Muscle of back (tissue), 11 donors: ENCODE results near the gene DMRTB1. TPM values are rescaled to one million over a fixed set of nuclear protein-coding genes. Genes with fewer than 3 reads are reported as not detected.
"Not testable (repeated sequence)": the region's sequence is repeated elsewhere in the genome, so short reads cannot be mapped to it uniquely, and the experiment has no call there.

Source experiments
- DNase-seq, 3 donors: peaks; one replicate each; pipeline versions ENCODE4 v3.0.0 to v3.0.0-alpha.2; 2013
- polyA plus RNA-seq, 10 donors: library from polyadenylated mRNA; unstranded; fragments of 120-200 nt; gene quantifications; one replicate each; pipeline ENCODE4 v1.2.1, GENCODE V29; 2013; ENCODE audit not compliant: insufficient read length in 10 of 10

The DMRTB1 gene
- polyA plus RNA-seq, 10 donors, result 0.11 to 0.26 TPM; not detected in 8

DNA sequence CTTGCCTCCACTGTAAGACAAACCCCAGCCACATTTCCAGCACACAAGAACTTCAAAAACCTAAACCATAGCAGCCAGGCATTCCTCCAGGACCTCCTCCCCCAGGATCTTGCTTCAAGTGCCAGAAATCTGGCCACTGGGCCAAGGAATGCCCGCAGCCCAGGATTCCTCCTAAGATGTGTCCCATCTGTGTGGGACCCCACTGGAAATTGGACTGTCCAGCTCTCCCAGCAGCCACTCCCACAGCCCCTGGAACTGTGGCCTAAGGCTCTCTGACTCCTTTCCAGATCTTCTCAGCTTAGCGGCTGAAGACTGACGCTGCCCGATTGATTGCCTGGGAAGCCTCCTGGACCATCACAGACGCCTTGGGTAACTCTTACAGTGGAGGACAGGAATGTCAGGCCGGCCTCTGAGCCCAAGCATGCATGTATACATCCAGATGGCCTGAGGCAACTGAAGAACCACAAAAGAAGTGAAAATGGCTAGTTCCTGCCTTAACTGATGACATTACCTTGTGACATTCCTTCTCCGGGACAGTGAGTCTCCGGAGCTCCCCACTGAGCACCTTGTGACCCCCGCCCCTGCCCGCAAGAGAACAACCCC, 24.7 kb upstream of the DMRTB1 start:
- DNase-seq, result not testable (repeated sequence)

DNA sequence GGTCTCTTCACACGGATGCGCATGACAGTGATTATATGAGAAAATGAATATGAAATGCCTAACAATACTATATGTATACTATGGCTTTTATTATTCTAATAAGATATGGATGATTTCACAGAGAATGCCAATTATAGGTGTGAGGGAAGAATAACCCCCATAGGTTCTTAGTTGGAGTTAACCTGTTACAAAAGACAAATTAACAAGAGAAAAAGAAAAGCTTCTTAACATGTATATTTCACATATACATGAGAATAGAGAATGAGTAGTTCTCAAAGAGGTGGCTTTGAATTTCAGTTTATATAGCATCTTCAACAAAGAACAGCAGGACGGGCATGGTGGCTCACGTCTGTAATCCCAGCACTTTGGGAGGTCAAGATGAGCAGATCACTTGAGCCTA, 24.0 kb upstream of the DMRTB1 start:
- DNase-seq, result no peak

DNA sequence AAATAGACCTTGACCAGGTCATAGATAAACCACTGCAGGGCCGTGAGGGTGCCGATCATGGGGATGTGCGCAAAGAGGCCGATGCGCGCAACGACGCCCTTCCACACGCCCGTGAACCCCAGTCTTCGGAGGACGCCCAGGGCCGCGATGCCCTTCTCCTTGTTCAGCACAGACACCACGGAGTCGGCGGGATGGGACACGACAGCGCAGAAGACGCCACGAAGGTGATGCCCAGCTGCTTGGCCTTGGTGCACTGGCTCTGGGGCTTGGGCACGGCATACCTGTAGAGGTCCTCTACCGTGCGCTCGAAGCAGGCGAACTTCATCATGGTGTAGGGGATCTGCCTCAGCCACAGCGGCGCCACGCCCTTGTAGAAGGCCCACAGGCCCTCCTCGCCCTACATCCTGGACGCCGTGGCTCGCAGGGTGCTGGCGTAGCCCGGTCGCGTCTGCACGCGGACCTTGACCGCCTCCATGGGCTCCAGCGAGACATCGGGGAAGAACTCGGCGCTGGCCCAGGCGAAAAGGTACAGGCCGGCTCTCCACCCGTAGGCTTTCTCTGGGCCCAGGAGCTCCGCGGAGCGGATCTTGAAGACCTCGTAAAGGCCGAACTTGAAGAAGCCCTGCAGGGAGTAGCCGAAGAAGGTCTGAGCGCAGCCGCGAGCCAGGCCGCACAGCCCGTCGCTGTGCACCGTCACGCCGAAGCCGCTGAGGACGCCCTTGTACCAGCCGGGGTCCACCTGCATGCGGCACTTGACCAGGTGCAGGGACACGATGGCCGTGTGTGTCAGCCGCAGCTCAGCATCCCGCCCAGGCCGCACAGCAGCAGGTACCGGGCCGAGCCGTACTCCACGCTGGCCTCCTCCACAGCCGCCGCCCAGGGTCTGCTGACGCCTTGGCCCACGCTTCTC, 20.5 kb upstream of the DMRTB1 start:
- no peak for DNase-seq

DNA sequence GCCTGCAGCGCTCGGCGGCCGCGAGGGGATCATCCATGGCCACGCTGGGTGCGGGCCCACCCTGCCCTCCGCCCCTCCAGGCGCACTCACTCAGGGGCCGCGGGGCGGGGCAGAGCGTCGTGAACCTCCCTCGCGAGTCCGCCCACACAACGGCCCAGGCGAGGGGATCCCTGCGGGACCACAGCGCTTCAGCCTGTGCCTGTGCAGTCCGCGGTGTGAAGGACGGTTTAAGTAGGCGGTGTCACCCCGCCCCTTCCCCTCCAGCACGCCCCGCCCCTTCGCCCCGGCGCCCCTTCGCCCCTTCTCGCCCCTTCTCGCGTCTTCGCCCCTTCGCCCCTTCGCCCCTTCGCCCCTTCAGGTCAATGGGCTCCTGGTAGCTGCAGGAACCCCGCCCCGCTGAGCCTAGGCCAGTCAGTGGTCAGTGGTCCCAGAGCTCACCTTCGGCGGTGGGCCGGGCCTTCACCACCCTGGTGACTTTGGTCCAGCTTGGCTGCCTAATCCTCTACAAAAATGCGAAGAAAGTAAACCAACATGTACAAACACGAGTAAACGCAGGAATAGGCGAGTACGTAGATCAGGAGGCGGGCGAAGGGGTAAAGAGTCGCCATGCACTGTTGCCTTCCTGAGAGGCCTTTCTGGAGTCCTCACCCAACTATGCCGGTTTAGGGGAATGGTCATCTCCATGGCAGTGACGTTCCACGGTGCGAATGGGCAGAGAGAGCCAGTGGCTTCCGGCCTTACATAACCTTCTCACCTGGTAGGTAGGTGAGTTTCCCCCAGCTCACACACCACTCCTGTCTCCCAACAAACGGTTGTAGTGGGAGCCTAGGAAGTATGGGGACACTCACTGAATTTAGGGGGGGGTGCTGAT, 19.6 kb upstream of the DMRTB1 start:
- DNase-seq, result no peak

DNA sequence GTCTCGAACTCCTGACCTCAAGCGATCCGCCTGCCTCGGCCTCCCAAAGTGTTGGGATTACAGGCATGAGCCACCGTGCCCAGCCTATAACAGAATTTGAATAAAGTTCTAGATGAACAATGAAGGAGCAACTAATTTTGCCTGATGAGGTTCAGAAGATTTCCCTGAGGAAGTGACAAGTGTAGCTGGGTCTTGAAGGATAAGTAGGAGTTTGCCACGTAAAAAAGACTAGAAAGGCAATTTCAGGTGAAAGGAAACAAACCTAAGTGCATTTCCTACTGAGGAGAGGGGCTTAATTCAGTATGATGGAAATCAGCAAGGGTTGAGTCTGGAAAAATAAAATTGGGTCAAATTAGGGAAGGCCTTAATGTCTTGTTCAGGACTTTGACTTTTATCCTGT, 18.6 kb upstream of the DMRTB1 start:
- DNase-seq, result no peak

DNA sequence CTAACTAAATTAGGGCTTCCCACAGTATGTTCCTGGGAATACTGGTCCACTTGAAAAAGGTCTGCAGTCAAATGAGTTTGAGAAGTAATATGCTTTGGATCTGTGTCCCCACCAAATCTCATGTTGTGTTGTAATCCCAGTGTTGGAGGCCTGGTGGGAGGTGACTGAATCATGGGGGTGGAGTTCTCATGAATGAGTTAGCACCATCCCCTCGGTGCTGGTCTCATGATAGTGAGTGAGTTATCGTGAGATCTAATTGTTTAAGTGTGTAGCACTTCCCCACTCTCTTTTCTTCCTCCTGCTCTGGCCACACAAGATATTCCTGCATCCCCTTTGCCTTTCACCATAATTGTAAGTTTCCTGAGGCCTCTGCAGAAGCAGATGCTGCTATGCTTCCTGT, 16.9 kb upstream of the DMRTB1 start:
- no peak for DNase-seq

DNA sequence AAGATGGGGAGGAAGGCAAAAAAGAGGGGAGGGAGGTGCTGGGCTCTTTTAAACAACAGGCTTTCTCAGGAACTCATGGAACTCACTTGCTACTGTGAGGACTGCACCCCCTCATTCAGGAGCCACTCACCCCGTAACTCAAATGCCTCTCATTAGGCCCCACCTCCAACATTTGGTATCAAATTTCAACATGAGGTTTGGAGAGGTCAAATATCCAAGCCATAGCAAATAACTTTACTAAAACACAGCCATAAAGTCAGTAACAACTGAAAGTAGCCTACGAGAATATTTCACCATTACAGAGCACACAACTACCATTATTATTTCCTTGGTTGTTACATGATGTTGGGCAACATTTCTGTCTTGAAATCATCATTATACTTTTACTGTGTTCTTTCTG, 13.1 kb upstream of the DMRTB1 start:
- DNase-seq, result no peak

DNA sequence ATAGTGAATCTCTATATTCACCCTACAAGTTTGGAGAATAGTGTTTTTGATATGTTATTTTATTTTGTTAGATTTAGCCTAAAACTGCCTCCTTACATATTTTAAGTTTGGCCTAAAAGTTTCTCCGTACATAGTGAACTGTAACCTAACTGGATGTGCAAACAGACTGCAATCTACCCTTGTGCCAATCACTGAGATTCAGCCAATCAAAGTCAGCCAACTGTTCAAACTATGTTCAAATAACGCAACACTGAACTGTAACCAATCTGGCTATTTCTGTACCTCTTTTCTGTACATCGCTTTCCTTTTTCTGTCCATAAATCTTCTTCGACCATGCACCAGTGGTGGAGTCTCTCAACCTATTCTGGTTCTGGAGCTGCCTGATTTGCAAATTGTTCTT, 11.8 kb upstream of the DMRTB1 start:
- DNase-seq, result no peak

DNA sequence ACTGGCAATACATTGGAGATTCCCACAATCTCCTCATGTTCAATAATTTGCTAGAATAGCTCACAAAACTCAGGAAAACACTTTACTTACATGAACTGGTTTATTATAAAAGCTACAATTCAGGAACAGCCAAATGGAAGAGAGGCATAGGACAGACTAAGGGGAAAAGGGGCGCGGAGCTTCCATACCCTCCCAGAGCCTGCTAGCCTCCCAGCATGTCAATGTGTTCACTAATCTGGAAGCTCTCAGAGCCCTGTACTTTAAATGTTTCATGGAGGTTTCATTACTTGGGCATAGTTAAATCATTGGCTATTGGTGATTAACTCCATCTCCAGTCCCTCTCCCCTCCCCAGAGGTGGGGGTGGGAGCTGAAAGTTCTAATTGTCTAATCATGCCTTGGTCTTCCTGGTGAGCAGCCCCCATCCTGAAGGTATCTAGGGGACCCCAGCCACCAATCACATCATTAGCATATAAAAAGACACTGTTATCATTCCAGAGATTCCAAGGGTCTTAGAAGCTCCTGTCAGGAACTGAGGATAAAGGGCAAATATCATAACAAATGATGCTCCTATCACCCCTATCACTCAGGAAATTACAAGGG, 10.9 kb upstream of the DMRTB1 start:
- no peak for DNase-seq

DNA sequence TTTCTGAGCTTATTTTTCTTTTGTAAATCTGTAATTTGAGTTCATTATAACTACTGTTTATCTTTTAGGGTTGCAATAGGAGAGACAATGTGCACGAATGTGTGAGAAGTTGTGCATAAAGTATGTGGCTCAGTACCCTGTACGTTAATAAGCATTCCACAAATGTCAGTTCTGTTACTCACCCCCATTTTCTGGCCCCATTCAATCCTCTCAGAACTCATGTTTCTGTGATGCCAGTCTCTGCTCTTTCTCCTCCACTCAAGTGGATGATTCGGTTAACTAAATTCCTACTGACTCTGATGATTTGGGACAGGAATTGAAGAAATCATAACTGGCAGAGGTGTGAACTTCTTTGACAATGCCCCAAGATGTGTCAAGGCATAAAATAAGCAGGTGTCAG, 10.2 kb upstream of the DMRTB1 start:
- DNase-seq, result peak in 1 of 3 donors; percentile 74

DNA sequence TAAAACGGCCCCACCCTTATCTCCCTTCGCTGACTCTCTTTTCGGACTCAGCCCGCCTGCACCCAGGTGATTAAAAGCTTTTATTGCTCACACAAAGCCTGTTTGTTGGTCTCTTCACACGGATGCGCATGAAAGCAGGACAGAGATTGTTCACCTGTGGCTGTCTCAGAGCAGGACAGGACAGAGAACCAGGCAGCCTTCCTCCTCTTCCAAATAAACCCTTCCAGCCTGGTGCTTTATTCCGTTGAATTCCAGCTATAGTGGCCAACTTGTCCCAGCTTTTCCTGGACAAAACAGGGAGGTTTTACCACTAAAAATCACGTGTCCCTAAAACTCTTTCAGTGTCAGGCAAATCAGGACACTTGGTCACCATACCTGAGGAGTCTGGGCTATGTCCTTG, 9.5 kb upstream of the DMRTB1 start:
- no peak for DNase-seq

DNA sequence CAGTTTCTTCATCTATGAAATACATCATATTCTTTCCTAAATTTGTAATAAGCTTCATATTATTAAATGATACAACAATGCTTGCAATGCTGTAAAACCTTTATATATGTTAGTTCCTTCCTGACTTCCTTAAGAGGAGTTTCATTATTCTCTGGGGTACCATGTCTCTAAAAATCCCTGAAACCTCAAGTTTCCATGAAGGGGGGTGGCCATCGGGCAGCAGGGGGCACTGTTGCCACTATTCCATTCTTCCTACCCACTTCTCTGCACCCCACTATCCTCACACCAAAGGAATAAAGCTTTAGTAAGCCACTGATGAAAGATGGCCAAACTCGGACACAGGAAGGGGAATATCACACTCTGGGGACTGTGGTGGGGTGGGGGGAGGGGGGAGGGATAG, 9.0 kb upstream of the DMRTB1 start:
- DNase-seq, result no peak

DNA sequence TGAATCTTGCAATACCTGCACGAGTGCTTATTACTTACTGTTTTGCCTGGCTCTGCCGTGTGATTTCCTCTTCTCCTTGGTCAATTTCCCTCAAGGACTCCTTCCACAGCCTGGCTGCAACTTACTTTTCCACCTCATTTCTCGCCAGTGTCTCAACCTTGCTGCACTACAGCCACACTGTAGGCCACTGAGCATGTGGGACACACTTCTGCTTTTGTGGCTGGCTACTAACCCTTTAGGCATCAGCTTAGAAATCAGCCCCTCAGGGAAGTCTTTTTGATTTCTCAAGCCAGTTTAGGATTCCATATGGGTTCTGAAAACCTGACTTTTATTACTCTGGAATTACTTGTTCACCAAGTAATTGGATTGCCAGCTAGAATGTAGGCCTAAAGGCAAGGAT, 5.2 kb upstream of the DMRTB1 start:
- DNase-seq, result no peak

DNA sequence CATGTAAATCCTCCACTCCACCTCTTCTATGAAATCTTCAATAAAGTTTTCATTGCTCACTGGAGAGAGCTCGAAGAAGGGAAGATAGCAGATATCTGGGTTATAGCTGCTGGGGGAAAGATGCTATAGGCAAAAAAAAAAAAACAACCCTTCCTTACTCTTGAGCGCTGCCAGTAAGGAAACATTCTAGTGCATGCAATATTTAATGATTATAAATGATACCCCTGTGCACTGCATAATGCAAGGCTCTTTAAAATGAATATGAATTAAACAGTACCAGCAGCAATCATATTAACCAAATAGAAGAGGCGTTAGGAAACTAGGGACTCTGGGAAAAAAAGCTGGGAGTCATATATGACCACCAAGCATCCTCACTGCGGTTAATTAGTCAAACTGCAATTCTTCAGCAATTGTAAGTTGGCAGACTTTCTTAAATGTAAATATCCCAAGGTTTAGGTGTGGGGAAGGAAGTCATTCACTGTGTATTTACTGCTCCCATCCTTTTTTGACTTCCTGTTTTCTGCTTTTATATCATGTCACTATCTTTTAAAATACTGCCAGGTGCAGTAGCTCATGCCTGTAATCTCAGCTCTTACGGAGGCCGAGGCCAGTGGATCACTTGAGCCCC, 3.7 kb upstream of the DMRTB1 start:
- no peak for DNase-seq

DNA sequence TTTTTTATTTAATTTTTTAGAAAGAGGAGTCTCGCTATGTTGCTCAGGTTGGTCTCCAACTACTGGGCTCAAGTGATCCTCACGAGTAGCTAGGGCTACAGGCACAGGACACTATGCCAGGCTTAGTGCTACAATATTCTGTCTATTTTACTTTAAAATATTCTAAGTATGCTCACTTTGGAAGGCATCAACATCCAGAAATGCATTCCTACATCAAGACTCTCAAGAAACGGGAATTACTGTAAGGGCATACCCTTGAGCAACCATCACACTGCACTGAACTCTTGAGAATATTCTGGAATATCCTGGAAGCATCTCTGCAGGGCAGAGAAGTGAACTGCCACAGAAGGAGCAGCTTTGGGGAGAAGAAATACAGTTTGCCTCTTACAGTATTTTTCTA, 565 bp upstream of the DMRTB1 start:
- no peak for DNase-seq

DNA sequence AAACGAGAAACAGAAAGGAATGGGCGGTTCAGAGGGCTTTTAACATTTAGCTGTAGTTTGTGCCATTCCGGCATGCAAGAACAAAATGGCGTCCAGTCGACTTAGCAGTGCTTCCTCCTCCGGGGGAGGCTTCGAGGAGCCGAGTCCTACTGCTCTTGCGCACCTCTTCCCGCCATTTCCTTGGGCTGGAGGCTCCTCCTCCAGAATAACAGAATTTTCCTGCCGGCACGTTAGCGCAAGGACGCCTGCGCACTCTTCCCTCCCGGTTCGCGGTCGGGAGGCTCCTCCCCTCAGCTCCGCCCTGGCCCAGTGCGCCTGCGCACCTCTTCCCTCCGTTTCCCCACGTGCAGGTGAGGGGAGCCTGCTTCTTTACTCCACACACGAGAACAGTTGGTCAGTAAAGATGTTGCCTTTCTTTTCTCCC, 1.0 kb downstream of the DMRTB1 start:
- no peak for DNase-seq

DNA sequence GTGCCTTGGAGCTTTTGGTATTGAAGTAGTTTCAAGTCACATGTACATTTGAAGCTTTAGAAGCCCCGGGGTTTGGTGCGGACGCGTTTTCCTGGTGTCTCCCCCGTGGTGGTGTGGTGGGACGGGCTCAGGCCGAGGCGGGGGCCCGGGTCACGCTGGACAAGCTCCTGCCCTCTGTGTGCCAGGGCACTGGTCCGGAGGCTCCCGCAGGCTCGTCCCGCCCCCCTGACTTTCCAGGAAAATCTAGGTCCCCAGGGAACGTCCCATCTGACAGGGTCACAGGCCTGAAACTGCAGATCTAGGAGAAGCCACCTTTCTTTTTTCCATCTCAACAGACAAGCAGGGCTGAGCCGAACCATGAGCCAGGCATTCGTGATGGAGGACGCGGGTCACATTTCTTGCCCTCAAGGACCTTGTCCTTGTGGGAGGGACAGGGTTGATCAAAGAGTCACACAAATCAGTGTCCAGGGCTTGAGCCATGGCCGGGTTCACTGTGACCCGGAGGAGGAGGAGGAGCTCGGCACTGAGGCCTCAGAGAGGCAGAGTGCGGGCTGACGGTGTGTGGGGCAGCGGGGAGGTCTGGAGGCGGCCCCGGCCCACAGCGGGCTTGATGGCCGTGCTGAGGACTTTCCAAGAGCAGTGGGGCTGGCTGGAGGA, 1.6 kb downstream of the DMRTB1 start:
- DNase-seq, result no peak

DNA sequence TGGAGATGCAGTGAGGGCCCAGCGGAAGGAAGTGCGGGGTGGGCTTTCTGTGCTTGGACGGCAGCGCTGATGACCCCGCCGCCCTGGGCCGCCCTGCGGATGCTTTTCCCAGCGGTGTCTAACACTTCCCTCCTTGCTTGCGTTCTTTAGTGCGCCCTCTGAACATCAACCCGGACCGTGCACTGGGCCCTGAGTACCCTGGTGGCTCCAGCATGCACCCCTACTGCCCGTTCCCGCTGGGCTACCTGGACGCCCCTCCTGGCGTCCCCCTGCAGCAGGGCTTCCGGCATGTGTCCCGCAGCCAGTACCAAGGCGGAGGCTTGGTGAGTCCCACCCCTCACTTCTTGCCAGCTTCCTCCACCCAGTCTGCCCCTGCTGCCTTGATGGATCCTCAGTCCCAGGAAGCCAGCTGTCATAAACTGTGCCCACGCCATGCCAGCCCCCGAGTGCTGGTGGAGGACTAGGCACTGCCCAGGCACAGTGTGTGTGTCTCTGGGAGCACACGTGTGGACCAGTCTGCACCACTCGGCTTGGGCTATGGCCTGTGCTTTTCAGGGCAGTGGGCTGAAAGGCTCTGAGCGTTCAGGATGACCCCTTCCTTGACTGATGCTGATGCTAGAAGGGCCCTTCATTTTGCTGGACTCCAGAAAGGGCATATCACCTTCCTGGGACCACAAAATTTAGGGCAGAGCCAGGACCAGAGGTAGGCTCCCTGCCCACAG, 2.3 kb downstream of the DMRTB1 start:
- no peak for DNase-seq

DNA sequence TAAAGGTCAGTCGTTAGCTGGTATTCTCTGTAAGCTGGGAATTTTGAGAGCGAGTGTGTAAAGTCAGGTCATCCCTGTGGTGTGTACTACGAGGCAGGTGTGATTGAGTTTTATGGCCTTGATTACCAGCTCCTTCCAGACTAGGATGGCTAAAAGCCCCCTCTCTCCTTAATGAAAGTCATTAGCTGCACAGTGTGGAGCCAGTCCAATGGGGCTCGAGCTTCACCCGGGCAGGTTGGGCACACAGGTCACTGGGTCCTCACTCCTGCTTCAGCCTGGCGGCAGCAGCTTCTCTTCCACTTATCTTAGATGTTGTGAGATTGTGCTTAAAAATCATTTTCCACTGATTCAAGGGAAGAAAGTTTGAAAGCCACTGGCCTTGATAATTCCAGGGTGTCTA, 3.0 kb downstream of the DMRTB1 start:
- no peak for DNase-seq

DNA sequence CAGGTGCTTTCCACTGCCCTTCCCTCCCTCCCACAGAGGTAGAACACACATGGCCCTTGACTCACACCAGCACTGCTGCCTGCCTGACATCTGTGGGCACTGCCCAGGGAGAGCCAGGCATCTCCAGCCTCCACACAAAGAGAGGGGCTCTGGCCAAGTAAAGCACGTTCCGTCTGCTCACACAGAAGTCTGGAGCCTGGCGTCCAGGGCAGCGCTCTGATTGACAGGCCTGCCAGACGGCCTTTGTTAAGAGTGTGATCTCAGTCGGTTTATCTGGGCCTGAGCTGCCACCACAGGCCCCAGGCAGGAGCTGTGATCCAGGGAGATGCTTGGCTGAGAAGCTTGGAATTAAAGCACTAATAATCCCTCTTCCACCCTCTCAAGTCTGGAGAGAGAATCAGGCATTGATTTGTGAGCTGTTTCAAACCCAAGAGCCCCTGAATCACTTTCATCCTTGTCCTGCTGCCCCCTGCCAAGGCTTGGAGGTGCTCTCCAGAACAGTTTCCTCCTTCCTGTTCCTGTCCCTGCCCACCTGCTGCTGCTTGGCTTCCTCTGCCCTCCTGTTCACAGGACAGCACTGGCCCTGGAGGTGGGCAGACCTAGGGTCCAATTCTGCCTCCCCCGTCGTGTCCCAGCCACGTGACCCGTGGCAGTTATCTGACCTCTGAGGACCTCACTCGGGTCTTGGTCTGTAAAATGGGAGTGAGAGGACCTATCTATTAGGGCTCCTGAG, 3.7 kb downstream of the DMRTB1 start:
- no peak for DNase-seq
